MM.1S (cell line): ENCODE results near the gene SGPL1.

Experiments used
- DNase-seq: peaks from one replicate; pipeline ENCODE4 v3.0.0-alpha.2; 2015
- H2AFZ ChIP-seq: fragments of 300-600 bp; sonication (generic); 2 replicates; pipeline ENCODE4 v1.6.0; 2016; ENCODE audit warnings: antibody characterized with exemption, low read length
- H3F3A ChIP-seq: fragments of 300-600 bp; sonication (generic); 2 replicates; pipeline ENCODE4 v1.6.1; 2016; ENCODE audit warnings: mild to moderate bottlenecking, antibody characterized with exemption, low read length, moderate library complexity, mixed read lengths; ENCODE audit not compliant: insufficient read depth
- H3K27ac ChIP-seq: fragments of 300-600 bp; sonication (generic); 2 replicates; pipeline ENCODE4 v1.5.1; 2016; ENCODE audit warnings: mild to moderate bottlenecking, low read length
- H3K27me3 ChIP-seq: fragments of 300-600 bp; sonication (generic); replicated peaks from 2 replicates; pipeline ENCODE4 v1.6.0; 2016; ENCODE audit warnings: low read length; ENCODE audit not compliant: insufficient read depth
- H3K36me3 ChIP-seq: fragments of 300-600 bp; sonication (generic); replicated peaks from 2 replicates; pipeline ENCODE4 v1.6.1; 2016; ENCODE audit warnings: mild to moderate bottlenecking, low read length, mixed read lengths; ENCODE audit not compliant: insufficient read depth
- H3K4me1 ChIP-seq: fragments of 300-600 bp; sonication (generic); 2 replicates; pipeline ENCODE4 v1.6.1; 2016; ENCODE audit warnings: low read length, mixed read lengths
- H3K4me2 ChIP-seq: fragments of 300-600 bp; sonication (generic); 2 replicates; pipeline ENCODE4 v1.6.0; 2016; ENCODE audit warnings: low read depth, low read length
- H3K4me3 ChIP-seq: fragments of 300-600 bp; sonication (generic); 2 replicates; pipeline ENCODE4 v1.5.1; 2016; ENCODE audit warnings: low read length, mixed read lengths
- H3K79me2 ChIP-seq: fragments of 300-600 bp; sonication (generic); 2 replicates; pipeline ENCODE4 v1.6.1; 2016; ENCODE audit warnings: mixed run types, low read length, mixed read lengths
- H3K9ac ChIP-seq: fragments of 300-600 bp; sonication (generic); 2 replicates; pipeline ENCODE4 v1.6.1; 2016; ENCODE audit warnings: low read length, mixed read lengths
- H3K9me2 ChIP-seq: fragments of 300-600 bp; sonication (generic); replicated peaks from 2 replicates; pipeline ENCODE4 v1.6.1; 2016; ENCODE audit warnings: mild to moderate bottlenecking, low read length, mixed read lengths; ENCODE audit not compliant: insufficient read depth
- H3K9me3 ChIP-seq: fragments of 300-600 bp; sonication (generic); replicated peaks from 2 replicates; pipeline ENCODE4 v1.6.1; 2016; ENCODE audit warnings: mild to moderate bottlenecking, low read length, mixed read lengths; ENCODE audit not compliant: insufficient read depth
- H4K20me1 ChIP-seq: fragments of 300-600 bp; sonication (generic); 2 replicates; pipeline ENCODE4 v1.6.1; 2016; ENCODE audit warnings: mild to moderate bottlenecking, low read length, moderate library complexity, mixed read lengths; ENCODE audit not compliant: insufficient read depth
- CTCF ChIP-seq: fragments of 300-600 bp; sonication (generic); IDR thresholded peaks from 2 replicates; pipeline ENCODE4 v1.5.1; 2016; ENCODE audit warnings: antibody characterized with exemption, low read length, mixed read lengths
- EZH2 ChIP-seq: fragments of 300-600 bp; sonication (generic); optimal IDR thresholded peaks from 2 replicates; pipeline ENCODE3; 2017; ENCODE audit warnings: low read depth, mild to moderate bottlenecking, antibody characterized with exemption, low read length, mixed read lengths
- EZH2phosphoT487 ChIP-seq: fragments of 300-600 bp; sonication (generic); IDR thresholded peaks from 2 replicates; pipeline ENCODE4 v1.6.1; 2018; ENCODE audit warnings: antibody characterized with exemption, low read length

Gene SGPL1

GRCh38 chr10:70833601-70834000, 17.9 kb downstream of the SGPL1 start:
- Histone ChIP-seq H3K79me2 (no peaks in the 10 kb centered on the region), H3F3A (no peaks in the 10 kb centered on the region), H4K20me1 (no peaks in the 10 kb centered on the region), H3K27me3 (no peaks in the 10 kb centered on the region), H3K9me3 (no peaks in the 10 kb centered on the region), H3K4me3 (no peak overlapping the region), H2AFZ (no peak overlapping the region), H3K9me2 (no peaks in the 10 kb centered on the region), H3K4me1 (no peaks in the 10 kb centered on the region), H3K36me3 (no peaks in the 10 kb centered on the region), H3K27ac (no peak overlapping the region), H3K9ac (no peak overlapping the region), H3K4me2 (no peak overlapping the region)
- TF ChIP-seq CTCF (no peak), EZH2 (no peak), EZH2phosphoT487 (no peak)
- DNase-seq = no peak

- Histone ChIP-seq H3K79me2 (no peaks in the 10 kb centered on the region), H3K9me2 (no peaks in the 10 kb centered on the region), H3K9me3 (no peaks in the 10 kb centered on the region), H2AFZ (no peak overlapping the region), H3K27ac (no peak overlapping the region), H3K4me3 (no peak overlapping the region), H3K9ac (no peak overlapping the region), H3F3A (no peaks in the 10 kb centered on the region), H3K27me3 (no peaks in the 10 kb centered on the region), H4K20me1 (no peaks in the 10 kb centered on the region), H3K4me2 (no peak overlapping the region), H3K4me1 (no peaks in the 10 kb centered on the region), H3K36me3 (no peaks in the 10 kb centered on the region)
- no peak for TF ChIP-seq CTCF
- no peak for TF ChIP-seq EZH2
- TF ChIP-seq EZH2phosphoT487 = no peak
- DNase-seq = no peak
Measured at GRCh38 chr10:70834021-70834420, 18.3 kb downstream of the SGPL1 start.

GRCh38 chr10:70834441-70835151, 18.8 kb downstream of the SGPL1 start:
- no peaks in the 10 kb centered on the region for H3K36me3 ChIP-seq
- H3K27me3 ChIP-seq = no peaks in the 10 kb centered on the region
- no peaks in the 10 kb centered on the region for H3F3A ChIP-seq
- H3K4me3 ChIP-seq = no peak overlapping the region
- H3K79me2 ChIP-seq = no peaks in the 10 kb centered on the region
- no peak overlapping the region for H2AFZ ChIP-seq
- no peak overlapping the region for H3K27ac ChIP-seq
- no peaks in the 10 kb centered on the region for H4K20me1 ChIP-seq
- H3K4me2 ChIP-seq = no peak overlapping the region
- no peak for DNase-seq
- TF ChIP-seq CTCF (no peak), EZH2phosphoT487 (no peak), EZH2 (no peak)
- H3K9ac ChIP-seq = no peak overlapping the region
- H3K9me3 ChIP-seq = no peaks in the 10 kb centered on the region
- H3K4me1 ChIP-seq = no peaks in the 10 kb centered on the region
- no peaks in the 10 kb centered on the region for H3K9me2 ChIP-seq
